GM21447 (cell line): Measurements from ENCODE around the gene LIME1.

ENCODE experiments used
- ATAC-seq: cut with Tn5 transposase; IDR thresholded peaks from one replicate; pipeline ENCODE4 v1.9.1; 2021; ENCODE audit not compliant: unreplicated experiment

Gene LIME1

GRCh38 chr20:63748934-63749270 lies 12.4 kb downstream of the LIME1 start:
- no peak for ATAC-seq

GRCh38 chr20:63749597-63750508 lies 13.4 kb downstream of the LIME1 start:
- ATAC-seq, result no peak

- ATAC-seq, result no peak
Observed at GRCh38 chr20:63750807-63751470, 14.5 kb downstream of the LIME1 start.

GRCh38 chr20:63751471-63752271 lies 15.2 kb downstream of the LIME1 start:
- ATAC-seq, result no peak

- ATAC-seq, result no peak
Observed at GRCh38 chr20:63752411-63753101, 16.1 kb downstream of the LIME1 start.

GRCh38 chr20:63753381-63753780 lies 16.9 kb downstream of the LIME1 start:
- no peak for ATAC-seq

- no peak for ATAC-seq
Observed at GRCh38 chr20:63754008-63754407, 17.5 kb downstream of the LIME1 start.

GRCh38 chr20:63755933-63756647 lies 19.6 kb downstream of the LIME1 start:
- ATAC-seq, result no peak

GRCh38 chr20:63756648-63756991 lies 20.2 kb downstream of the LIME1 start:
- ATAC-seq, result no peak

- ATAC-seq, result no peak
Observed at GRCh38 chr20:63758152-63758551, 21.7 kb downstream of the LIME1 start.

- ATAC-seq, result no peak
Observed at GRCh38 chr20:63759377-63759901, 23.0 kb downstream of the LIME1 start.

GRCh38 chr20:63765082-63765873 lies 28.8 kb downstream of the LIME1 start:
- no peak for ATAC-seq

- ATAC-seq, result no peak
Observed at GRCh38 chr20:63765902-63766301, 29.4 kb downstream of the LIME1 start.

GRCh38 chr20:63766695-63767426 lies 30.4 kb downstream of the LIME1 start:
- no peak for ATAC-seq

GRCh38 chr20:63767456-63767855 lies 31.0 kb downstream of the LIME1 start:
- ATAC-seq, result no peak

- no peak for ATAC-seq
Observed at GRCh38 chr20:63767886-63768285, 31.4 kb downstream of the LIME1 start.

GRCh38 chr20:63768591-63769515 lies 32.4 kb downstream of the LIME1 start:
- no peak for ATAC-seq
